ENCODE results near the gene B4GALT5. TPM values are rescaled to one million over a fixed set of nuclear protein-coding genes. Genes with fewer than 3 reads are reported as not detected.

B4GALT5 gene
- polyA plus RNA-seq, 3 donors, result 2.4 to 18.3 (median 2.7) TPM

- Mint-ChIP-seq H3K27ac (peak overlapping the region in 1 of 7 donors; percentile 79), H3K4me1 (peaks cover 12% of the 10 kb centered on the region), H3K4me3 (peak overlapping the region; percentile 74 to 87), H3K9me3 (peaks cover 0 to 3% (median 0%) of the 10 kb centered on the region in 7 donors), H3K27me3 (ENCODE audit: low read depth in 3 of 3) (peaks cover 8 to 13% (median 12%) of the 10 kb centered on the region in 3 donors), H3K36me3 (no peaks in the 10 kb centered on the region)
- WGBS (ENCODE audit: insufficient coverage), result 13% methylated on average over 48 of the region's 48 CpGs
- H3K4me3 ChIP-seq (replicated peaks in 1 of 3; ENCODE audit: low read depth in 2 of 3, low read length in 3 of 3), result peak overlapping the region in 1 of 3 experiments; percentile 44
- H2AFZ ChIP-seq (ENCODE audit: insufficient read depth, low read depth, low read length, poor library complexity, severe bottlenecking), result peak overlapping the region; percentile 54
- H3K9ac ChIP-seq (ENCODE audit: insufficient read depth, low read length, poor library complexity, severe bottlenecking), result no peak overlapping the region
- no peaks in the 10 kb centered on the region for H3K36me3 ChIP-seq (replicated peaks in 1 of 2; ENCODE audit: control insufficient read depth in 1 of 2, insufficient read depth in 2 of 2, low read length in 2 of 2)
- no peak overlapping the region for H3K27ac ChIP-seq (ENCODE audit: low read depth in 1 of 2, low read length in 2 of 2)
- peaks cover 0 to 7% of the 10 kb centered on the region in 2 donors for H3K27me3 ChIP-seq (ENCODE audit: control insufficient read depth in 2 of 2, insufficient read depth in 2 of 2, low read length in 2 of 2)
- intact Hi-C loops (cut with micrococcal nuclease), result loop anchor here (1.0 to 5.0 kb wide), 3 partner anchors 236 to 316 kb away; no protein-coding TSS in a partner anchor
- peak; percentile 51 to 67 (median 60) for DNase-seq
- TF ChIP-seq CTCF (IDR thresholded peaks at IDR 0.05), result peak; percentile 99
- peak overlapping the region; percentile 61 for H3K4me2 ChIP-seq (replicated peaks; ENCODE audit: extremely low read depth, low read length, poor library complexity, severe bottlenecking)
- H4K20me1 ChIP-seq (ENCODE audit: insufficient read depth, low read length), result no peaks in the 10 kb centered on the region
- no peaks in the 10 kb centered on the region for H3K9me3 ChIP-seq (replicated peaks in 1 of 2; ENCODE audit: control insufficient read depth in 1 of 2, insufficient read depth in 1 of 2, low read length in 2 of 2)
- peaks cover 9 to 15% of the 10 kb centered on the region in 2 donors for H3K4me1 ChIP-seq (ENCODE audit: control insufficient read depth in 1 of 2, insufficient read depth in 2 of 2, low read length in 2 of 2)
- no peaks in the 10 kb centered on the region for H3K79me2 ChIP-seq (ENCODE audit: insufficient read depth, low read length)
These were observed 102.8 kb downstream of the B4GALT5 start for GRCh38 chr20:49610691-49611538.

GRCh38 chr20:49608752-49609670 is 104.7 kb downstream of the B4GALT5 start:
- Histone ChIP-seq H3K9ac (ENCODE audit: insufficient read depth, low read length, poor library complexity, severe bottlenecking) (no peak overlapping the region), H3K4me3 (replicated peaks in 1 of 3; ENCODE audit: low read depth in 2 of 3, low read length in 3 of 3) (no peak overlapping the region), H3K27ac (ENCODE audit: low read depth in 1 of 2, low read length in 2 of 2) (no peak overlapping the region), H3K79me2 (ENCODE audit: insufficient read depth, low read length) (no peaks in the 10 kb centered on the region), H3K4me2 (replicated peaks; ENCODE audit: extremely low read depth, low read length, poor library complexity, severe bottlenecking) (no peak overlapping the region), H4K20me1 (ENCODE audit: insufficient read depth, low read length) (no peaks in the 10 kb centered on the region), H3K4me1 (ENCODE audit: control insufficient read depth in 1 of 2, insufficient read depth in 2 of 2, low read length in 2 of 2) (peaks cover 9 to 15% of the 10 kb centered on the region in 2 donors), H2AFZ (ENCODE audit: insufficient read depth, low read depth, low read length, poor library complexity, severe bottlenecking) (no peak overlapping the region), H3K27me3 (ENCODE audit: control insufficient read depth in 2 of 2, insufficient read depth in 2 of 2, low read length in 2 of 2) (peaks cover 0 to 7% of the 10 kb centered on the region in 2 donors), H3K9me3 (replicated peaks in 1 of 2; ENCODE audit: control insufficient read depth in 1 of 2, insufficient read depth in 1 of 2, low read length in 2 of 2) (no peaks in the 10 kb centered on the region), H3K36me3 (replicated peaks in 1 of 2; ENCODE audit: control insufficient read depth in 1 of 2, insufficient read depth in 2 of 2, low read length in 2 of 2) (no peaks in the 10 kb centered on the region)
- TF ChIP-seq CTCF (IDR thresholded peaks at IDR 0.05), result peak; percentile 99
- peak; percentile 29 to 63 (median 60) for DNase-seq
- H3K4me1 Mint-ChIP-seq, result peaks cover 14% of the 10 kb centered on the region
- peaks cover 8 to 16% (median 15%) of the 10 kb centered on the region in 3 donors for H3K27me3 Mint-ChIP-seq (ENCODE audit: low read depth in 3 of 3)
- WGBS (ENCODE audit: insufficient coverage), result 0% methylated on average over 14 of the region's 17 CpGs
- H3K27ac Mint-ChIP-seq, result peak overlapping the region in 1 of 7 donors; percentile 70
- no peaks in the 10 kb centered on the region for H3K36me3 Mint-ChIP-seq
- intact Hi-C loops (cut with micrococcal nuclease), result loop anchor here (1.0 to 5.0 kb wide), 2 partner anchors 67 to 68 kb away; no protein-coding TSS in a partner anchor
- peaks cover 0 to 3% (median 0%) of the 10 kb centered on the region in 7 donors for H3K9me3 Mint-ChIP-seq
- peak overlapping the region in 1 of 2 donors; percentile 47 for H3K4me3 Mint-ChIP-seq

All from CD14-positive monocyte (primary cell).